ENCODE results near the gene ZXDA. TPM values are rescaled to one million over a fixed set of nuclear protein-coding genes. Genes with fewer than 3 reads are reported as not detected.
A peak's percentile ranks its signal among the peaks of the same experiment; 100 is the strongest.
"Not testable (repeated sequence)": the region's sequence is repeated elsewhere in the genome, so short reads cannot be mapped to it uniquely, and the experiment has no call there.

Gene ZXDA, protein sequence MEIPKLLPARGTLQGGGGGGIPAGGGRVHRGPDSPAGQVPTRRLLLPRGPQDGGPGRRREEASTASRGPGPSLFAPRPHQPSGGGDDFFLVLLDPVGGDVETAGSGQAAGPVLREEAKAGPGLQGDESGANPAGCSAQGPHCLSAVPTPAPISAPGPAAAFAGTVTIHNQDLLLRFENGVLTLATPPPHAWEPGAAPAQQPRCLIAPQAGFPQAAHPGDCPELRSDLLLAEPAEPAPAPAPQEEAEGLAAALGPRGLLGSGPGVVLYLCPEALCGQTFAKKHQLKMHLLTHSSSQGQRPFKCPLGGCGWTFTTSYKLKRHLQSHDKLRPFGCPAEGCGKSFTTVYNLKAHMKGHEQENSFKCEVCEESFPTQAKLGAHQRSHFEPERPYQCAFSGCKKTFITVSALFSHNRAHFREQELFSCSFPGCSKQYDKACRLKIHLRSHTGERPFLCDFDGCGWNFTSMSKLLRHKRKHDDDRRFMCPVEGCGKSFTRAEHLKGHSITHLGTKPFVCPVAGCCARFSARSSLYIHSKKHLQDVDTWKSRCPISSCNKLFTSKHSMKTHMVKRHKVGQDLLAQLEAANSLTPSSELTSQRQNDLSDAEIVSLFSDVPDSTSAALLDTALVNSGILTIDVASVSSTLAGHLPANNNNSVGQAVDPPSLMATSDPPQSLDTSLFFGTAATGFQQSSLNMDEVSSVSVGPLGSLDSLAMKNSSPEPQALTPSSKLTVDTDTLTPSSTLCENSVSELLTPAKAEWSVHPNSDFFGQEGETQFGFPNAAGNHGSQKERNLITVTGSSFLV
- 1 to 10 TPM; 4.9 to 5.4 TPM for total RNA-seq

DNA sequence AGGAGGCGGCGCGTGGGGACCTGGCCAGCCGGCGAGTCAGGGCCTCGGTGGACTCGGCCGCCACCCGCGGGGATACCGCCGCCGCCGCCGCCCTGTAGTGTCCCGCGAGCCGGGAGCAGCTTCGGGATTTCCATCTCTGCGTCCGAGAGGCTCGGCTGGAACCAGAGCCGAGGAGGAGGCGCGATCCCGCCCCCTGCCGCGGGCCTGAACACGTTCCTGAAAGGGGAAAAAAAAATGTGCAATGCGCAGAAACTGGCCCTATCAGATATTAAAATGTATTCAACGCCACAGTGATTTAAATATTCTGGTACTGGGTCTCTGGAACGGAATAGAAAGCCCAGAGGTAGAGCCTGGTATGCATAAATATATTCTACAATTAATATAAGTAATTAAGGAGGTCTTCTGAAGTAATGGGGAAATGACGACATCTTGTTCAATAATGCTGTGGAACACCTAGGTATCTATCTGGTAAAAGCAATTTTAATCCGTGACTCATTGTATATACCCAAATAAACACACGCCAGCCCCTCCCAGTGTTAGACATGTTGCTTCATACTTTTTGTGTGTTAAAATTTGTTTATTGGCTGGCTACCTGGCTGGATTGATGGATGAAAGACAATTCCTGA, at the start of gene ZXDA:
TSS of gene ZXDA (minus strand) at position 172 of the 626 bp plus-strand sequence. CDS start at position 134, 38 bp downstream.
- not testable (repeated sequence) for H3K36me3 Mint-ChIP-seq (ENCODE audit: insufficient read depth in 2 of 2); H3K9me3 Mint-ChIP-seq; DNase-seq; H3K27me3 Mint-ChIP-seq (ENCODE audit: low read depth)
- H3K4me3 Mint-ChIP-seq = peak within 1 kb of the TSS; percentile 63 to 86
- peak within 1 kb of the TSS; percentile 93 for H3K27ac Mint-ChIP-seq
- peak; percentile 63 to 64 for ATAC-seq (replicated peaks in 1 of 2)
- peaks cover 11% of the 10 kb centered on the region for H3K4me1 Mint-ChIP-seq (ENCODE audit: low read depth)

DNA sequence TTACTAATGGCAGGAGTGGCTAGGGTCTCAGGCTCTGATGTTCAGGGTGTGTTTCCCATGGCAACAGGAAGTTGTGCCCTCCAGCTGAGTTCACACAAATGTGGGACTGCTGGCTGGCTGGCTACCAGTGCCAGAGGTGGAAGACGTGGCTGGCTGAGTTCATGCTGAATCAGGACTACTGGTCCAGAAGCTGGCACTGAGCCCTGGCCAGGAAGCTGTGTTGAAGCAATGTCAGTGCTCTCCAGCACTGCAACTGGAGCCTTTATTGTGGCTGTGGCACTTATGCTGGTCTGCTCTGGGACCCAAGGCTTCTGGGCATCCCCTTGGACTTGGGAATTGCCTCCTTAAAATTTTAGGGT, 42.0 kb upstream of the ZXDA start:
- Mint-ChIP-seq H3K36me3 (ENCODE audit: insufficient read depth in 2 of 2) (peaks cover 0 to 2% of the 10 kb centered on the region in 2 donors), H3K4me3 (no peak overlapping the region), H3K27me3 (ENCODE audit: low read depth) (peaks cover 12% of the 10 kb centered on the region), H3K9me3 (peaks cover 4 to 7% of the 10 kb centered on the region in 2 donors), H3K27ac (no peak overlapping the region), H3K4me1 (ENCODE audit: low read depth) (no peaks in the 10 kb centered on the region)
- ATAC-seq (replicated peaks in 1 of 2) = no peak
- no peak for DNase-seq

GRCh38 chrX:57951666-57952319, 41.5 kb upstream of the ZXDA start:
- peaks cover 12% of the 10 kb centered on the region for H3K27me3 Mint-ChIP-seq (ENCODE audit: low read depth)
- no peak overlapping the region for H3K27ac Mint-ChIP-seq
- peaks cover 0 to 2% of the 10 kb centered on the region in 2 donors for H3K36me3 Mint-ChIP-seq (ENCODE audit: insufficient read depth in 2 of 2)

GRCh38 chrX:57933321-57933720, 23.1 kb upstream of the ZXDA start:
- DNase-seq = no peak
- Mint-ChIP-seq H3K27me3 (ENCODE audit: low read depth) (peaks cover 16% of the 10 kb centered on the region), H3K36me3 (ENCODE audit: insufficient read depth in 2 of 2) (no peaks in the 10 kb centered on the region), H3K9me3 (no peaks in the 10 kb centered on the region), H3K4me1 (ENCODE audit: low read depth) (no peaks in the 10 kb centered on the region), H3K4me3 (no peak overlapping the region), H3K27ac (no peak overlapping the region)
- no peak for ATAC-seq (replicated peaks in 1 of 2)

More at GRCh38 chrX:57951666-57952319, 41.5 kb upstream of the ZXDA start:
- no peak overlapping the region for H3K4me3 Mint-ChIP-seq
- no peaks in the 10 kb centered on the region for H3K4me1 Mint-ChIP-seq (ENCODE audit: low read depth)
- DNase-seq (no peak), ATAC-seq (replicated peaks in 1 of 2) (no peak)
- H3K9me3 Mint-ChIP-seq = peaks cover 4 to 7% of the 10 kb centered on the region in 2 donors

DNA sequence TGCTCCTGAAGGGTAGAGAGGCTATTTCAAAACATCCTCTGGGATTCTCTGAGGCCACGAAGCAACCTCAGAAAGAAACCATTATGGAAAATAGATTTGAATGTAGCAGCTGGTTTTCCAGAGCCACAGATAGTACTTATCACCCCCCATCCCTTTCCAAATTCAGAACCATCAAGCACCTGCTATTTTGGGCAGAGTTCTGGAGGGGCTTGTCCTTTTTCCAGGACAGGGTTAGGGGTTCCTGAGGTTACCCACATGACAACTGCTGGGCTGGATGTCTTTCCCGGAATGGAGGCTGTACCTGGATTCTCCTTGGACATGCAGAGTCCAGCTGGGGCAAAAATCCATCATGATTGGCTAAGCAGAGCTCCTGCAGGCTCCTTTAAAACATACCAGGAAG, 22.0 kb upstream of the ZXDA start:
- DNase-seq (no peak), ATAC-seq (replicated peaks in 1 of 2) (no peak)
- H3K27me3 Mint-ChIP-seq (ENCODE audit: low read depth) = peaks cover 16% of the 10 kb centered on the region
- no peak overlapping the region for H3K27ac Mint-ChIP-seq
- no peaks in the 10 kb centered on the region for H3K9me3 Mint-ChIP-seq
- no peak overlapping the region for H3K4me3 Mint-ChIP-seq
- no peaks in the 10 kb centered on the region for H3K4me1 Mint-ChIP-seq (ENCODE audit: low read depth)
- no peaks in the 10 kb centered on the region for H3K36me3 Mint-ChIP-seq (ENCODE audit: insufficient read depth in 2 of 2)

DNA sequence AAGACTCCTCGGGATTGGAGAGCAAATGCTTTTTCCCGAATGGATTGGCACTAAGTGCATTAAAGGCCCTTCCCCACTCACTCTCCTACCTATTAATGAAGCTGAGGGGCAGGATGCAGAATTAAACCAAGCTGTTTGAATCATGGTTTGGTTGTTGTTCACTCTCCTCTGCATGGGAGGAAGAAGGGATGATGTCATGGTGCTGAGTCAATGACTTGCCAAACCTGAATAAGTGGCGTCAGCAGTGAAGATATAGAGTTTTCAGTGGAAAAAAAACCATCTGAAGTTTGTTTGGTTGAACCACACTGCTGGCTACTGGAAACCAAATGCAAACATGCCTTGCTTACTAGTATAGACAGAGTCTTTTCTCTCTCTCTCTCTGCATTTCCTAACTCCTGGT, 19.8 kb upstream of the ZXDA start:
- no peak overlapping the region for H3K27ac Mint-ChIP-seq
- H3K4me1 Mint-ChIP-seq (ENCODE audit: low read depth) = no peaks in the 10 kb centered on the region
- H3K9me3 Mint-ChIP-seq = no peaks in the 10 kb centered on the region
- DNase-seq (no peak), ATAC-seq (replicated peaks in 1 of 2) (peak; percentile 63 to 81)
- no peak overlapping the region for H3K4me3 Mint-ChIP-seq
- H3K27me3 Mint-ChIP-seq (ENCODE audit: low read depth) = peaks cover 16% of the 10 kb centered on the region
- H3K36me3 Mint-ChIP-seq (ENCODE audit: insufficient read depth in 2 of 2) = no peaks in the 10 kb centered on the region

GRCh38 chrX:57929373-57929772, 19.1 kb upstream of the ZXDA start:
- H3K4me3 Mint-ChIP-seq = no peak overlapping the region
- no peak for DNase-seq

DNA sequence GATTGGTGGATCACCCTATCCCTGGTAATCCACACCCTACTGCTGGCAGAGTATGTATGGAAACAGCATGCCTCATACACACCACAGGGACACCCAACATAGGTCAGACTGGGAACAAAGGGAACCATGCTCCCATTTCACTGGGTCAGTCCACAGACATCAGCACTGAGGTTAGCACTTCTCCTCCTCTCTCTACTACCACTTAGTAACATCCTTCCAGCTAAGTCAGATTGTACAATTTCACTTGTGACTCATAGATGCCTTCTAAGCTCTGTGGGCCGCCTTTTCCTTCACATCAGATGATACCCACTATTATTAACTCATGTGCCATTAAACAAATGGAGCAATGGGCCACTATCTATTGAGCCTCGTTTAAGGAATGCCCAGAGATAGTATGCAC, 15.5 kb upstream of the ZXDA start:
- no peaks in the 10 kb centered on the region for H3K9me3 Mint-ChIP-seq
- no peak overlapping the region for H3K4me3 Mint-ChIP-seq
- peaks cover 17% of the 10 kb centered on the region for H3K27me3 Mint-ChIP-seq (ENCODE audit: low read depth)
- no peaks in the 10 kb centered on the region for H3K36me3 Mint-ChIP-seq (ENCODE audit: insufficient read depth in 2 of 2)
- H3K27ac Mint-ChIP-seq = no peak overlapping the region
- ATAC-seq (replicated peaks in 1 of 2) (peak in 1 of 2 donors; percentile 60), DNase-seq (no peak)
- no peaks in the 10 kb centered on the region for H3K4me1 Mint-ChIP-seq (ENCODE audit: low read depth)

More at GRCh38 chrX:57929373-57929772, 19.1 kb upstream of the ZXDA start:
- Mint-ChIP-seq H3K4me1 (ENCODE audit: low read depth) (no peaks in the 10 kb centered on the region), H3K9me3 (no peaks in the 10 kb centered on the region), H3K27ac (no peak overlapping the region), H3K27me3 (ENCODE audit: low read depth) (peaks cover 16% of the 10 kb centered on the region), H3K36me3 (ENCODE audit: insufficient read depth in 2 of 2) (no peaks in the 10 kb centered on the region)
- ATAC-seq (replicated peaks in 1 of 2) = no peak

- no peaks in the 10 kb centered on the region for H3K36me3 Mint-ChIP-seq (ENCODE audit: insufficient read depth in 2 of 2)
- no peaks in the 10 kb centered on the region for H3K4me1 Mint-ChIP-seq (ENCODE audit: low read depth)
- ATAC-seq (replicated peaks in 1 of 2) = no peak
- DNase-seq = peak; percentile 20 to 21
- no peak overlapping the region for H3K4me3 Mint-ChIP-seq
- no peak overlapping the region for H3K27ac Mint-ChIP-seq
- no peaks in the 10 kb centered on the region for H3K9me3 Mint-ChIP-seq
- H3K27me3 Mint-ChIP-seq (ENCODE audit: low read depth) = peaks cover 25% of the 10 kb centered on the region
These were observed 8.6 kb upstream of the ZXDA start for GRCh38 chrX:57918750-57919436.

DNA sequence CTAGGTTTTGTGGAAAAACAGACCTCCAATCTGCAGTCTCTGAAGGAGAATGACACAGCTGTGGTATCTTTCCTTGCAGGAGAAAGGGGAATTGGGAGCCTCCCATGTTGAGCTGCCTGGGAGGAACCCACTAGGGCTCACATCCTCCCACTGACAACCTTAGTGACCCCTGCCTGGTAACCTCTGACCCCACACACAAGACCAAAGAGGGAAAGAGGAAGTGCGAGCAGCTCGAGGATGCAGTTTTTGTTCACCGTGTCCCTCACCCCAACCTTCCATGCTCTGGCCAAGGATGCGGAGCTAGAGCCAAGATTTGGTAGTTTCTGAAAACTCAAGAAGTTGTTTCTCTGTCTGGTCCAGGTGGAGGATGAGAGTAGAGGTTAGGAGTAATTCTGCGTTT, 5.4 kb upstream of the ZXDA start:
- H3K27ac Mint-ChIP-seq = no peak overlapping the region
- H3K36me3 Mint-ChIP-seq (ENCODE audit: insufficient read depth in 2 of 2) = peaks cover 0 to under 1% of the 10 kb centered on the region in 2 donors
- H3K9me3 Mint-ChIP-seq = no peaks in the 10 kb centered on the region
- no peak for DNase-seq
- H3K4me1 Mint-ChIP-seq (ENCODE audit: low read depth) = no peaks in the 10 kb centered on the region
- no peak for ATAC-seq (replicated peaks in 1 of 2)
- no peak overlapping the region for H3K4me3 Mint-ChIP-seq
- H3K27me3 Mint-ChIP-seq (ENCODE audit: low read depth) = peaks cover 16% of the 10 kb centered on the region

DNA sequence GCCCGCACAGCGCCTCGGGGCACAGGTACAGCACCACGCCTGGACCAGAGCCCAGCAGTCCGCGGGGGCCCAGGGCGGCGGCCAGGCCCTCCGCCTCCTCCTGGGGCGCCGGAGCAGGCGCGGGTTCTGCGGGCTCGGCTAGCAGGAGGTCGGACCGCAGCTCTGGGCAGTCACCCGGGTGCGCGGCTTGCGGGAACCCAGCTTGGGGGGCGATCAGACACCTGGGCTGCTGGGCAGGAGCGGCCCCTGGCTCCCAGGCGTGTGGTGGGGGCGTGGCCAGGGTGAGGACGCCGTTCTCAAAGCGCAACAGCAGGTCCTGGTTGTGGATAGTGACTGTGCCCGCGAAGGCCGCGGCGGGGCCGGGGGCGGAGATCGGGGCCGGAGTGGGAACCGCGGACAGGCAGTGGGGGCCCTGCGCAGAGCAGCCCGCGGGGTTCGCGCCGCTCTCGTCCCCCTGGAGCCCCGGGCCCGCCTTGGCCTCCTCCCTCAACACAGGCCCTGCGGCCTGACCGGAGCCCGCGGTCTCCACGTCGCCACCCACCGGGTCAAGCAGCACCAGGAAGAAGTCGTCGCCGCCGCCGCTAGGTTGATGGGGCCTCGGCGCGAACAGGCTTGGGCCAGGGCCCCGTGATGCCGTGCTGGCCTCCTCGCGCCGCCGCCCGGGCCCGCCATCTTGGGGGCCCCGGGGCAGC, 517 bp downstream of the ZXDA start:
- peak; percentile 23 to 26 for DNase-seq
- not testable (repeated sequence) for H3K27me3 Mint-ChIP-seq (ENCODE audit: low read depth); H3K27ac Mint-ChIP-seq; H3K9me3 Mint-ChIP-seq; H3K36me3 Mint-ChIP-seq (ENCODE audit: insufficient read depth in 2 of 2)
- peak; percentile 84 to 90 for ATAC-seq (replicated peaks in 1 of 2)
- H3K4me1 Mint-ChIP-seq (ENCODE audit: low read depth) = peaks cover 11% of the 10 kb centered on the region
- H3K4me3 Mint-ChIP-seq = peak overlapping the region; percentile 36 to 58

Data from activated T-cell treated with anti-CD3 and anti-CD28 coated beads, Interleukin-2, amount 50 U/mL, for 72 hours (primary cell).